ENCODE measurements around the gene TRAPPC14. TPM values are rescaled to one million over a fixed set of nuclear protein-coding genes. Genes with fewer than 3 reads are reported as not detected.

TRAPPC14 gene
- total RNA-seq, 3 donors from 2014 or later (not counting 1 experiment from before 2014, with no cell fraction given) = 55.1 to 59.2 (median 56.5) TPM

- no peaks in the 10 kb centered on the region for H3K27me3 Mint-ChIP-seq (ENCODE audit: low read depth in 2 of 2)
- H3K4me1 Mint-ChIP-seq = peaks cover 22 to 39% of the 10 kb centered on the region in 2 donors
- DNase-seq (no peak), ATAC-seq (no peak)
- Histone ChIP-seq H3K4me1 (ENCODE audit: control insufficient read depth, insufficient read depth, low read length) (peaks cover 41% of the 10 kb centered on the region), H3K9me3 (ENCODE audit: control insufficient read depth, insufficient read depth, low read length) (no peaks in the 10 kb centered on the region), H3K27ac (ENCODE audit: low read length) (no peak overlapping the region), H3K4me3 (ENCODE audit: low read length) (no peak overlapping the region), H3K36me3 (ENCODE audit: control insufficient read depth, insufficient read depth, low read length) (peaks cover 33% of the 10 kb centered on the region), H3K27me3 (ENCODE audit: control insufficient read depth, insufficient read depth, low read length) (no peaks in the 10 kb centered on the region)
- TF ChIP-seq, protein P1, sequence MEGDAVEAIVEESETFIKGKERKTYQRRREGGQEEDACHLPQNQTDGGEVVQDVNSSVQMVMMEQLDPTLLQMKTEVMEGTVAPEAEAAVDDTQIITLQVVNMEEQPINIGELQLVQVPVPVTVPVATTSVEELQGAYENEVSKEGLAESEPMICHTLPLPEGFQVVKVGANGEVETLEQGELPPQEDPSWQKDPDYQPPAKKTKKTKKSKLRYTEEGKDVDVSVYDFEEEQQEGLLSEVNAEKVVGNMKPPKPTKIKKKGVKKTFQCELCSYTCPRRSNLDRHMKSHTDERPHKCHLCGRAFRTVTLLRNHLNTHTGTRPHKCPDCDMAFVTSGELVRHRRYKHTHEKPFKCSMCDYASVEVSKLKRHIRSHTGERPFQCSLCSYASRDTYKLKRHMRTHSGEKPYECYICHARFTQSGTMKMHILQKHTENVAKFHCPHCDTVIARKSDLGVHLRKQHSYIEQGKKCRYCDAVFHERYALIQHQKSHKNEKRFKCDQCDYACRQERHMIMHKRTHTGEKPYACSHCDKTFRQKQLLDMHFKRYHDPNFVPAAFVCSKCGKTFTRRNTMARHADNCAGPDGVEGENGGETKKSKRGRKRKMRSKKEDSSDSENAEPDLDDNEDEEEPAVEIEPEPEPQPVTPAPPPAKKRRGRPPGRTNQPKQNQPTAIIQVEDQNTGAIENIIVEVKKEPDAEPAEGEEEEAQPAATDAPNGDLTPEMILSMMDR (IDR thresholded peaks at IDR 0.05) = no peak
- no peak overlapping the region for H3K27ac Mint-ChIP-seq
- no peaks in the 10 kb centered on the region for H3K36me3 Mint-ChIP-seq
- intact Hi-C loops (cut with micrococcal nuclease) = no loop called here
- 92% methylated on average over 30 of the region's 30 CpGs for whole genome bisulfite sequencing (ENCODE audit: insufficient coverage)
- H3K9me3 Mint-ChIP-seq = no peaks in the 10 kb centered on the region
- H3K4me3 Mint-ChIP-seq = no peak overlapping the region
Measured at GRCh38 chr7:100154651-100155491, 3.7 kb downstream of the TRAPPC14 start.

- intact Hi-C loops (cut with micrococcal nuclease) = no loop called here
- no peak for ATAC-seq
- Mint-ChIP-seq H3K27ac (peak overlapping the region in 1 of 2 donors; percentile 13), H3K4me1 (peaks cover 27 to 46% of the 10 kb centered on the region in 2 donors), H3K36me3 (no peaks in the 10 kb centered on the region), H3K9me3 (no peaks in the 10 kb centered on the region), H3K4me3 (no peak overlapping the region), H3K27me3 (ENCODE audit: low read depth in 2 of 2) (no peaks in the 10 kb centered on the region)
- H3K4me3 ChIP-seq (ENCODE audit: low read length) = no peak overlapping the region
- no peaks in the 10 kb centered on the region for H3K9me3 ChIP-seq (ENCODE audit: control insufficient read depth, insufficient read depth, low read length)
- TF ChIP-seq, protein P1 (IDR thresholded peaks at IDR 0.05) = no peak
- H3K4me1 ChIP-seq (ENCODE audit: control insufficient read depth, insufficient read depth, low read length) = peaks cover 45% of the 10 kb centered on the region
- H3K27ac ChIP-seq (ENCODE audit: low read length) = no peak overlapping the region
- 81% methylated on average over 11 of the region's 16 CpGs for WGBS (ENCODE audit: insufficient coverage)
- no peaks in the 10 kb centered on the region for H3K27me3 ChIP-seq (ENCODE audit: control insufficient read depth, insufficient read depth, low read length)
- peaks cover 33% of the 10 kb centered on the region for H3K36me3 ChIP-seq (ENCODE audit: control insufficient read depth, insufficient read depth, low read length)
- no peak for DNase-seq
Measured at GRCh38 chr7:100153708-100154535, 4.6 kb downstream of the TRAPPC14 start.

DNA sequence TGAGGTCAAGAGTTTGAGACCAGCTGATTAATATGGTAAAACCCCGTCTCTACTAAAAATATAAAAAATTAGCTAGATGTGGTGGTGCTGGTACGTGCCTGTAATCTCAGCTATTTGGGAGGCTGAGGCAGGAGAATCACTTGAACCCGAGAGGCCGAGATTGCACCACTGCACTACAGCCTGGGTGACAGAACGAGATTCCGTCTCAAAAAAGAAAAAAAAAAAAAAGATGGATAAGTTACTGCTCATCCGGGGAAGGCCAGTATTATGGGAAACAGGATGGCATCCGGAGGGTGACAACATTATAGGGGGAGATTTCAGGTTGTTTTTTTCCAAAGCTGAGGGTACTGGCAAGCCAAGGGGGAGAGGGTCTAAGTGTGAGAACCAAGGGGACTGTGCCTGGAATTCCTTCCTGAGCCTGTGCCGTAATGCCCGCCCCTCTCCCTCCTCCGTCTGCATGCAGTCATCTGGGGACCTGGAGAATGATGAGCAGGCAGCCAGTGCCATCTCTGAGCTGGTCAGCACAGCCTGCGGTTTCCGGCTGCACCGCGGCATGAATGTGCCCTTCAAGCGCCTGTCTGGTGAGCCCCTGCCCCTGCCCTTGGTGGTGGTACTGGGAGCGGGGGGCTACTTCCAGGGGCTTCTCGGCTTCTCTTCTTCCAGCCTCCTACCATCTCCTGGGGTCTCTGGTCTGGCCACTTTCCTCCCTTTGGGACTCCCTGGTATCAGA lies 5.4 kb downstream of the TRAPPC14 start:
- Mint-ChIP-seq H3K4me1 (peaks cover 35 to 54% of the 10 kb centered on the region in 2 donors), H3K36me3 (no peaks in the 10 kb centered on the region), H3K9me3 (no peaks in the 10 kb centered on the region), H3K4me3 (no peak overlapping the region), H3K27ac (peak overlapping the region; percentile 13 to 49), H3K27me3 (ENCODE audit: low read depth in 2 of 2) (no peaks in the 10 kb centered on the region)
- no peak overlapping the region for H3K27ac ChIP-seq (ENCODE audit: low read length)
- H3K4me3 ChIP-seq (ENCODE audit: low read length) = no peak overlapping the region
- intact Hi-C loops (cut with micrococcal nuclease) = no loop called here
- DNase-seq = no peak
- H3K27me3 ChIP-seq (ENCODE audit: control insufficient read depth, insufficient read depth, low read length) = no peaks in the 10 kb centered on the region
- ATAC-seq = no peak
- WGBS (ENCODE audit: insufficient coverage) = 97% methylated on average over 16 of the region's 18 CpGs
- TF ChIP-seq, protein P1 (IDR thresholded peaks at IDR 0.05) = no peak
- H3K4me1 ChIP-seq (ENCODE audit: control insufficient read depth, insufficient read depth, low read length) = peaks cover 45% of the 10 kb centered on the region
- H3K9me3 ChIP-seq (ENCODE audit: control insufficient read depth, insufficient read depth, low read length) = no peaks in the 10 kb centered on the region
- peaks cover 33% of the 10 kb centered on the region for H3K36me3 ChIP-seq (ENCODE audit: control insufficient read depth, insufficient read depth, low read length)
